Activated naive CD8-positive, alpha-beta T cell treated with anti-CD3 and anti-CD28 coated beads for 36 hours (primary cell): ENCODE measurements around the gene SYNPO2. TPM values are rescaled to one million over a fixed set of nuclear protein-coding genes. Genes with fewer than 3 reads are reported as not detected.

Experiments
- DNase-seq: peaks from one replicate; pipeline ENCODE4 v3.0.0; 2021
- H3K27ac Mint-ChIP-seq: one replicate; pipeline ENCODE4 v1.8.0; 2022; ENCODE audit warnings: mild to moderate bottlenecking, moderate library complexity, mixed read lengths
- H3K27me3 Mint-ChIP-seq: one replicate; pipeline ENCODE4 v1.8.0; 2022; ENCODE audit warnings: mild to moderate bottlenecking, mixed read lengths
- H3K36me3 Mint-ChIP-seq: one replicate; pipeline ENCODE4 v1.8.0; 2021; ENCODE audit warnings: mild to moderate bottlenecking, mixed read lengths
- H3K4me1 Mint-ChIP-seq: one replicate; pipeline ENCODE4 v1.8.0; 2021; ENCODE audit warnings: mixed read lengths
- H3K4me3 Mint-ChIP-seq: one replicate; pipeline ENCODE4 v1.8.0; 2022; ENCODE audit warnings: mild to moderate bottlenecking, moderate library complexity, mixed read lengths
- H3K9me3 Mint-ChIP-seq: one replicate; pipeline ENCODE4 v1.8.0; 2022; ENCODE audit warnings: mixed read lengths
- total RNA-seq, 2 experiments: library from RNA; stranded (reverse); gene quantifications; one replicate each; pipeline ENCODE4 v1.2.3, GENCODE V29; 2021

Gene SYNPO2
- total RNA-seq, 2 experiments from 2014 or later = 0.26 to 0.33 TPM

DNA sequence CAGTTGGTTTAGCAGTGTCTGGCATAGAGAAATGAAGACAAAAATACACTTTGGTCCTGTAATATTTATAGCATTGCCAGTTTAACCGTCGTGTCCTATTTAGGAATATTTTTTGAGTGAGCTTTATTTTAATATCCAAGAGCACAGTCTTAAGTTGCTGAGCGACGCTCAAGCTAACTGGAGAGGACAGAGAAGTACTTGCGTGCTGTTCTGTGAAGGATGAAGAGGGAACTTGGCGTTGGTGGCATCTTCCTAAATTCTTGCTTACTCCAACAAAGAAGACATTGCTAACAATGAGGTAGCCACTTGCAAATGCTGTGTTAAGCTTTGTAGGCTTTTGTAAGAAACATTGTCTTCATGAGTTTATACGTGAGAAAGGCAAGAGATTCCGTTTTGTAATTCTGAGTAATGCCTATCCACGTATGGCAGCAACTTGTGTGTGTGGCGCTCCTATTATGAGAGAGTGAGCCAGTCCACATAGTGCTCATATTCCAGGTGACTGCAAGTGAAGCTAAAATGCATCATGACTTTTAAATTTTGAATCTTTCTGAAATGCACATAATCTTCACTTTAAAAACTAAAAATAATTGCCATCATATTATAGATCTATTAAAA lies 50.6 kb downstream of the SYNPO2 start:
- Mint-ChIP-seq H3K27me3 (peaks cover 17% of the 10 kb centered on the region), H3K36me3 (no peaks in the 10 kb centered on the region), H3K4me1 (no peaks in the 10 kb centered on the region), H3K27ac (no peak overlapping the region), H3K9me3 (no peaks in the 10 kb centered on the region), H3K4me3 (no peak overlapping the region)
- no peak for DNase-seq

DNA sequence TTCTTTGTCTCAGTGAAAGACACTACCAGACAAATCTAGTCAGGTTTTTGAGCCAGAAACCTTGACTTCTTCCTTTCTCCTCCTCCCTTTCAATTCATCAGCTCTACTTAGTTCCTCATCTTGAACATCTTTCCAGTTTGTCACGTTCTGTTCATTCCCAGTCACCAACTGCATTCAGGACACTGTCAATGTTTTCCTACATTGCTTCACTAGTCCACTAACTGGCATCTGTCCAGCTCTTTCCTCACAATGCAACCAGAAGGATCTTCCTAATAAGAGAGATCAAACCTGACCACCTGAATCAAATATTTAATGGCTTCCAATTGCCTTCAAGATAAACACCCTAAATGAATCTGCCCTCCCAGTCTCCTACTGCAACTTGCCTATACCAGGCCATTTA lies 52.5 kb downstream of the SYNPO2 start:
- no peak overlapping the region for H3K4me3 Mint-ChIP-seq
- no peaks in the 10 kb centered on the region for H3K9me3 Mint-ChIP-seq
- no peak overlapping the region for H3K27ac Mint-ChIP-seq
- DNase-seq = no peak
- H3K4me1 Mint-ChIP-seq = no peaks in the 10 kb centered on the region
- H3K27me3 Mint-ChIP-seq = peaks cover 20% of the 10 kb centered on the region
- no peaks in the 10 kb centered on the region for H3K36me3 Mint-ChIP-seq

DNA sequence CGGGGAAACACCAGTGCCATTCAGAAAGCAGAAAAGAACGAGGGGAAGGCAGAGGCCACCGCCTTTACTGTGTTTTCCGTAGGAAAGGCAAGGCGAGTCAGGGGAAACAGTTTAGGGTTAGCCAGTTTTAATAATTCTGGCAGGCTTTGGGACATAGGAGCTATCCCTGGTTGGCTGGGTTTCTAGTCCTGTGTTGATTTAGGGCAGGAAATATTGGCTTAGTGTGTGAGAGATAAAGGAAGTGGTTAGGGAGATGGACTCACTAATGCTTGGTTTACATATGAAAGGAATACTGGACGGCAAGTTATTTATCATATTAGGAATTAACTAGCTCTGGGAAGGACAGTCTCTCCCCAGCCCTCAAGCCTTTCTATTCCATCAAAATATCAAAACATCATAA lies 53.1 kb downstream of the SYNPO2 start:
- Mint-ChIP-seq H3K36me3 (no peaks in the 10 kb centered on the region), H3K9me3 (no peaks in the 10 kb centered on the region), H3K4me1 (no peaks in the 10 kb centered on the region), H3K27me3 (peaks cover 20% of the 10 kb centered on the region), H3K27ac (no peak overlapping the region), H3K4me3 (no peak overlapping the region)
- no peak for DNase-seq

DNA sequence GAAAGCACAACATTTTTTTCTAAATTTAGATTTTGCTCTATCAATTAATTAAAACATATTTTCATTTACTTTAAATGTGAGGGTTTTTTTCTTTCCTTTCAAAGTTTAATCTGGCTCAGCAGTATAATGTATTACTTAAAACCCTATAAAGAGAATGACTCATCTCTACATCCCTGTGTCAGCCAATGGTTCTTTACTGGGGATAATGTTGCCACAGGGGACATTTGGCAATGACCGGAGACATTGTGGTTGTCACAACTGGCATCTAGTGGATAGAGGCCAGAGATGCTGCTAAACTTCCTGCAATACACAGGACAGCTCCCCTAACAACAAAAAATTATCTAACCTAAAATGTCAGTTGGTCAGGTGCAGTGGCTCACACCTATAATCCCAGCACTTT lies 53.8 kb downstream of the SYNPO2 start:
- Mint-ChIP-seq H3K9me3 (no peaks in the 10 kb centered on the region), H3K4me1 (no peaks in the 10 kb centered on the region), H3K27ac (no peak overlapping the region), H3K27me3 (peaks cover 20% of the 10 kb centered on the region), H3K36me3 (no peaks in the 10 kb centered on the region), H3K4me3 (no peak overlapping the region)
- no peak for DNase-seq

DNA sequence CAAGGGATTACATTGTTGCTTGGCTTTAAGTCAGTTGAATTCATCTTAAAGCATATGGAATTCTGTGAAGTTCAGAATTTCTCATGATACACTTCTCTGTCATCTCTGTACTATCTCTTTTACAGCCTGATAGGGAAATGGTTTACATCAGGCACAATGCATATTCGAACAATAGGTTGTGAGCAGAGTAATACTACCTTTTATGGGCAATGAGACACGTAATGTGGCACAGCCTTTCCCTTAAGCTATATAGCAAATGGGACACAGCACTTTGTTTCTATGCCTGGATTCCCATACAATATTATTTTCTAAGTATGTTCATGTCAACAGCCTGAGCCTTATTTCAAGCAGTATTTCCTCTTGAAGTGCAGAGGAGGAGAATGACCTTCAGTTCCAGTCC lies 58.4 kb downstream of the SYNPO2 start:
- no peak for DNase-seq
- H3K4me1 Mint-ChIP-seq = no peaks in the 10 kb centered on the region
- H3K9me3 Mint-ChIP-seq = no peaks in the 10 kb centered on the region
- no peak overlapping the region for H3K27ac Mint-ChIP-seq
- H3K36me3 Mint-ChIP-seq = no peaks in the 10 kb centered on the region
- H3K4me3 Mint-ChIP-seq = no peak overlapping the region
- peaks cover 4% of the 10 kb centered on the region for H3K27me3 Mint-ChIP-seq

DNA sequence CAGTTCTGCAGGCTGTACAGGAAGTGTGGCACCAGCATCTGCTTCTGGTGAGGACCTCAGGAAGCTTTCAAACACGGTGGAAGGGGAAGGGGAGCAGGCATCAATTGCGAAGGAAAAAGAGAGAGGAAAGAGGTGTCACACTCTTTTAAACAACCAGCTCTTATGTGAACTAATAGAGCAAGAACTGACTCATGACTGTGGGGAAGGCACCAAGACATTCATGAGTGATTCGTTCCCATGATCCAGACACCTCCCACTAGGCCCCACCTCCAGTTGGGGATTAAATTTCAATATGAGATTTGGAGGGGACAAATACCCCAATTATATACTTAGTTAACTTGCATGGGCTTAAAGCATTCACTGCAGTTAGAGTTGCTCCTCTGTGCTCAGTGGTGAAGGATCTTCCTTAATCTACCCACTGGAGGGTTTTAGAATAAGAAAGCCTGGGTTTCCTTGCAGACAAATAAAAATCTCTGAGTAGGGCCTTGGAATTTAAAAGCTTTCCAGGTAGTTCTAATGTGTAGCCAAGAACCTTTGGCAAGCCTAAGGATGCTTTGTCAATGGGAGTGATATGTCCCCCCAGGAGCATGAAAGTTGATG lies 60.0 kb downstream of the SYNPO2 start:
- peaks cover 4% of the 10 kb centered on the region for H3K27me3 Mint-ChIP-seq
- no peak for DNase-seq
- no peaks in the 10 kb centered on the region for H3K4me1 Mint-ChIP-seq
- no peak overlapping the region for H3K27ac Mint-ChIP-seq
- no peaks in the 10 kb centered on the region for H3K36me3 Mint-ChIP-seq
- no peaks in the 10 kb centered on the region for H3K9me3 Mint-ChIP-seq
- no peak overlapping the region for H3K4me3 Mint-ChIP-seq

DNA sequence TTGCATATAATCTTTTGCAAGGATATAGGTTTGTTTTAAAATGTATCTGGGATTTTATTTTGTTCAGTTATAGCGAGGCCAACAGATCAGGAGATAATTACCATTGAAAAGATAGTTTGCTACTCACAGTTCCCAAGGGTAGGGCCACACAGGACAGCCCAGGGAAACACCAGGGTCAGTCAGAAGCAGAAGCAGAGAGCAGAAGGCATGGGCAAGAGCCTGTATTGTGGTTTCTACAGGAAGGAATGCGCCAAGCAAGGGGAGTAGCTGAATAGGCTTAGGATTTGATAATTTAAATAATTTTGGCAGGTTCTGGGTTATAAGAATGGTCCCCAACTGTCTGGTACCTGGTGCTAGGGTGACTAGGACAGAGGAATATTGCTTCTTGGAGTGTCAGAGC lies 61.6 kb downstream of the SYNPO2 start:
- Mint-ChIP-seq H3K36me3 (no peaks in the 10 kb centered on the region), H3K27ac (no peak overlapping the region), H3K4me3 (no peak overlapping the region), H3K4me1 (no peaks in the 10 kb centered on the region), H3K9me3 (no peaks in the 10 kb centered on the region), H3K27me3 (peaks cover 4% of the 10 kb centered on the region)
- DNase-seq = no peak

DNA sequence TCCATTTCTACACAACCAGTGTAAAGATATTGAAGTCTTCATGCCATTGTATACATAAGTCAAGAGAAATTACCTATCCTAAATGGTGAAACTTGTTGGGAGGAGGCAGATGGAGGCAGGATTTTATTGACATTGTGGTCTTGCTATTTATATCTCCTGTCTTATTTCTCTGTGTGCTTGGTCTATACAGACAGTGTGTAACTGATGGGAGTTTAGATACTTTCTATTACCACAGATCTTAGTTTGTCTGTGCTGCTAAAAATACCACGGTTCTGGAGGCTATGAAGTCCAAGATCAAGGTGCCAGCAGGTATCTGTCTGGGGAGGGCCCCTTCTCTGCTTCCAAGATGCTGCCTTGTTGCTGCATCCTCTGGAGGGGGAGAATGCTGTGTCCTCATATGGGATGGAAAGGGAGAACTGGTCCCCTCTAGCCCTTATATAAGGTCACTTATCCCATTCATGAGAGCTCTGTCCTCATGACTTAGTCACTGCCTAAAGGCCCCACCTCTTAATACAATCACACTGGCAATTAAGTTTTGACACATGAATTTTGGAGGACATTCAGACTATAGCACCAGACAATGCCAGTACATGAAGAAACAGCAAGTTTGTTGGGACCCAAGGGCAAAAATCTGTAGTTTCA lies 62.4 kb downstream of the SYNPO2 start:
- no peaks in the 10 kb centered on the region for H3K4me1 Mint-ChIP-seq
- no peaks in the 10 kb centered on the region for H3K27me3 Mint-ChIP-seq
- no peak for DNase-seq
- no peak overlapping the region for H3K27ac Mint-ChIP-seq
- H3K4me3 Mint-ChIP-seq = no peak overlapping the region
- no peaks in the 10 kb centered on the region for H3K36me3 Mint-ChIP-seq
- H3K9me3 Mint-ChIP-seq = no peaks in the 10 kb centered on the region

DNA sequence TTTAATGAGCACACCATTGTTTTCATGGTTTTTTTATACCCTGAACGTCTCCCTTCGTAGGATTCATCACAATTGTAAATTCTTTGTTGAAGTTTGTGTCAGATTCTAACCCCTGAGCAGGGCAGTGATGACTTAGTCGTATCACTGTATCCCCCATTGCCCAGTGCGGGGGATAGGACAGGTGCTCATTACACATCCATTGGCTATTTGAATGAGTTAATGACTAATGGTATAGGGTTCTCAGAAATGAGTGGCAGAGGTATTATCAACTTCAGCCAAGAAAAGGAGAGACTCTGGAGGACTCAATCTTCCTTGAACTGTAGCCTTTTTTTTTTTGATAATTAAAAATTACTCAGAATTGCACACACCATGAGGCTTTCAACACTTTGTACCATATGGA lies 64.6 kb downstream of the SYNPO2 start:
- no peaks in the 10 kb centered on the region for H3K36me3 Mint-ChIP-seq
- DNase-seq = no peak
- no peaks in the 10 kb centered on the region for H3K4me1 Mint-ChIP-seq
- no peak overlapping the region for H3K4me3 Mint-ChIP-seq
- H3K27ac Mint-ChIP-seq = no peak overlapping the region
- H3K27me3 Mint-ChIP-seq = no peaks in the 10 kb centered on the region
- no peaks in the 10 kb centered on the region for H3K9me3 Mint-ChIP-seq

DNA sequence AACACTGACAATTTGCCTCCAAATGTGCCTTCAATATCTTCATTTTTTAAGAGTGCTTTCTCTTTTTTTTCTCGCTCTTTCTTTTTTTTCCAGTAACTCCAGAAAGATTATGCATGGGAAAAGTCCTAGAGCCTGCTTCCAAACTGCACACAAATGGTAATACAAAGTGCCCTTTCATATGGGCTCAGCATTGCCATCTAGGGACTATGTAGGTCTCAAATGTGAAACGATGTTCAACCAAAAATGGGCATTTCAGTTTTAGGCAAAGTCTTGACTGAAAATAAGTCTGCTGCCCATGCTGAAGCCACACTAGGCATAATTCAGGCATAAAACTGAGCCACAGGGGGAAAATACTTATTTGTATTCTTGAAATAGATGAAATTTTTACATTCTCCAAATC lies 65.6 kb downstream of the SYNPO2 start:
- H3K27ac Mint-ChIP-seq = no peak overlapping the region

DNA sequence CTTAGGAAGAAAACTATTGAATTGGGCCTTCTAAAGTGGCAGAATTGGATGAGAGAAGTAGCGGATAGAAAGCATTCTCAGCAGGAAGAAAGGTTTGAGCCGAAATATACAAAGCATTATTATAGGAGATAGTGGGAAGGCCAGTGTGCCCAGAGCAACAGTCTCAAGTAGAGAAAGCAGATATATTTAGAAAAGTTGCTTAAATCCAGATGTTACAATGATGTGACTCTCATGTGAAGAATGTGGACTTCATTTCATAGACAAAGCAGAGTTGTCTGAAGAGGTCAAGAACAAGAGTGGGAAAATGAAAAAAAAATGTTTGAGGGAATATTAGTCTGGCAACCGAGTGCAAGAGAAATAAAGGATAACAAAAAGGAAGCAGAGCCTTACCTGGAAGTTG lies 66.9 kb downstream of the SYNPO2 start:
- H3K9me3 Mint-ChIP-seq = no peaks in the 10 kb centered on the region

More for the DNA sequence above, 65.6 kb downstream of the SYNPO2 start:
- Mint-ChIP-seq H3K27me3 (no peaks in the 10 kb centered on the region), H3K36me3 (no peaks in the 10 kb centered on the region), H3K4me1 (no peaks in the 10 kb centered on the region), H3K9me3 (no peaks in the 10 kb centered on the region), H3K4me3 (no peak overlapping the region)
- DNase-seq = no peak

DNA sequence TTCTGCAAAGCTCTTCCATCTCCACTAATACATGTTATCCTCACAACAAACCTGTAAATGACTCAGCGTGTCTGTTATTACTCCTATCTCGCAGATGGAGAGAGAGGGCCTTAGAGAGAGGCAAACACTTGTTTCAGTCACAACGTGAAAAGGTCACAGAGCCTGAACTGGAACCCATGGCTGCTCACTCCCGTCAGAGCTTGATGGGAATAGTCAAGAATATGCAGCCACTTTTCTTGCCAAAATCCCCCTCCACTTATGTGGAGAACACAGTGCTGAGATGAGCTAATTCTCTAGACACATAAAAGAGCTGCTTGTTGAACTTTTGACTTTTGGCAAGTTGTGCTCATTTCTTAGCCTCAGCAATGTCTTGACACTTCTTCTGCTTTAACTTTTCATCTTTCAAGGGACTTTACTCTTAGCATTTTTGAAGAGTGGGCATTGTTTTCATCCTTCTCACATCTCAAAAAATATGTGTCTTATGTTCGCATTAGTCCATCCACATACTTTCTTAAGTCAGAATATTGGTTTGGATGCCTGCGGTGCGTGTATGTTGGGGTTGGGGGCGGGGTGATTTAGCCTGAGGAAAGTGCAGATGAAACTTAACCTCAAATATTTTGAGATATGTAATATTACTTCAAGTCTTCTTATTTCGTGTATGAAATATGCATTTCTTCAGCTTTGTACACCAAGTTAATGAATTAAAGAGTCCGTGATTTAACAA lies 69.2 kb downstream of the SYNPO2 start:
- H3K27me3 Mint-ChIP-seq = peaks cover 4% of the 10 kb centered on the region
- H3K4me1 Mint-ChIP-seq = no peaks in the 10 kb centered on the region
- no peak overlapping the region for H3K27ac Mint-ChIP-seq
- no peaks in the 10 kb centered on the region for H3K9me3 Mint-ChIP-seq
- DNase-seq = no peak
- no peaks in the 10 kb centered on the region for H3K36me3 Mint-ChIP-seq
- no peak overlapping the region for H3K4me3 Mint-ChIP-seq

More for the DNA sequence above, 66.9 kb downstream of the SYNPO2 start:
- Mint-ChIP-seq H3K36me3 (no peaks in the 10 kb centered on the region), H3K27me3 (no peaks in the 10 kb centered on the region), H3K27ac (no peak overlapping the region), H3K4me1 (no peaks in the 10 kb centered on the region), H3K4me3 (no peak overlapping the region)
- DNase-seq = no peak

DNA sequence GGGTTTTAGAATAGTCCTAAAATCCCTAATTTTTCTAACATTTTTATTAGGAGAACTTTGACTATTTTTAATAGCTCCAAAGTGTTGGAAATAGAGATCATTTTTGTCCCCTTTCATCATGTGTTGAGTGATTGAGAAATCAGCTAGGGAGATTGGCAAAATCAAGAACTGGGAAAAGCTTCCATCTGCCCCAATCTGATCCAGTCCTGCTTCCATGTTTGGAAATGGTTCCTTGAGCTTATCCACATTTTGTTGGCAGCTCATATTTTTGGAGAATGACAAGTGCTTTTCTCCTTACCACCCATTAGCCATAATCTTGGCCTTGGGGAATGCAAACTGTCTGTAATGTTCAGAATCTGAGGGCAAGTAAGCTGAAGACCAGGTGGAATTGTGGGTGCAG lies 73.9 kb downstream of the SYNPO2 start:
- Mint-ChIP-seq H3K9me3 (no peaks in the 10 kb centered on the region), H3K27ac (no peak overlapping the region), H3K27me3 (peaks cover 4% of the 10 kb centered on the region), H3K4me1 (no peaks in the 10 kb centered on the region), H3K36me3 (no peaks in the 10 kb centered on the region), H3K4me3 (no peak overlapping the region)
- no peak for DNase-seq

DNA sequence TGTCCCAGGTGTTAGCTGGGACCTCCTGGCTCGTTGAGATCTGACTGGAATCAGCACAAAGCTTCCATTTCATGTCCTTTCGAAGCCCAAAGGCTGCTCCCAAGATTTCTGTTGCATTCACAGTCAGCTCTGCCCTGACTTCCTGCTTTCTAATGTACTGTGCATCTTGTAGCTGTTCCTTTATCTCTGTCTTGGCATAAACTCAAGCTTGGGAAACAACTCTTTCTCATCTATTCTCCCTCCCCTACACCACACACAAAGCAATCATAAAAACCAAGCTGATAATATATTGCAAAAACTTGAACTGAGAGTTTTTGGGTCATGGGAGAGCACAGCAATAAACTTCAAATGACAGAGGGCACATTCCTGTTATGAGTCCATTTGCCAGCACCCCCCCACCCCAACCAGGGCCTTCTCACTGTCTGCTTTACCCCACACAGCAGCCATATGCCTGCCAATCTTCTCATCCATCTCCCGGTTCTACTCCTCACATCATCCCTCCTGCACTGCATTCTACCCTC lies 76.3 kb downstream of the SYNPO2 start:
- DNase-seq = no peak
- peaks cover 8% of the 10 kb centered on the region for H3K4me1 Mint-ChIP-seq
- H3K27me3 Mint-ChIP-seq = peaks cover 4% of the 10 kb centered on the region
- no peaks in the 10 kb centered on the region for H3K36me3 Mint-ChIP-seq
- H3K27ac Mint-ChIP-seq = no peak overlapping the region
- no peaks in the 10 kb centered on the region for H3K9me3 Mint-ChIP-seq
- no peak overlapping the region for H3K4me3 Mint-ChIP-seq

DNA sequence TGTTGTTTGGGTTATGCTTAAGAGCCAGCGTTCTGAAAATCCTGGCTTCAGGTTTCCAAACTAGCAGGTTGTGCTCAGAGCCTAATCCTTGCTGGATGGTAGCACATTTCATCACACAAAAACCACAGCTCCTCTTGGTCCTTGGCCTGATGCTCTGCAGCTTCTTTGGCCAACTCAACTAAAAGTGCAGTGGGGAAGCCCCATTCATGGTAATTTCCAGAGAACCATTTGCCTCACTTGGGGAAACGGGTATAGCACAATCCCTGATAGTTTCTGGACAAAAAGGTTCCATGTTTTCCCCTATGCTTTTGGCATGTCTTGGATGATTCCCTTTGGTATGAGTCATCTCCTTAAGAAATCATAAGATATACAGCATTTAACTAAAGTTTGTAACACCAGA lies 78.7 kb downstream of the SYNPO2 start:
- Mint-ChIP-seq H3K27ac (no peak overlapping the region), H3K4me3 (no peak overlapping the region), H3K36me3 (no peaks in the 10 kb centered on the region), H3K4me1 (peaks cover 8% of the 10 kb centered on the region), H3K27me3 (no peaks in the 10 kb centered on the region), H3K9me3 (no peaks in the 10 kb centered on the region)
- no peak for DNase-seq
